Stimulated activated naive CD4-positive, alpha-beta T cell (primary cell): Measurements from ENCODE around the gene PIK3CB.
"Not testable (repeated sequence)": the region's sequence is repeated elsewhere in the genome, so short reads cannot be mapped to it uniquely, and the experiment has no call there.

Experiments
- DNase-seq, 6 experiments: peaks; one replicate each; lab custom pipeline; 2025; lab: John Stamatoyannopoulos, UW

PIK3CB gene

DNA sequence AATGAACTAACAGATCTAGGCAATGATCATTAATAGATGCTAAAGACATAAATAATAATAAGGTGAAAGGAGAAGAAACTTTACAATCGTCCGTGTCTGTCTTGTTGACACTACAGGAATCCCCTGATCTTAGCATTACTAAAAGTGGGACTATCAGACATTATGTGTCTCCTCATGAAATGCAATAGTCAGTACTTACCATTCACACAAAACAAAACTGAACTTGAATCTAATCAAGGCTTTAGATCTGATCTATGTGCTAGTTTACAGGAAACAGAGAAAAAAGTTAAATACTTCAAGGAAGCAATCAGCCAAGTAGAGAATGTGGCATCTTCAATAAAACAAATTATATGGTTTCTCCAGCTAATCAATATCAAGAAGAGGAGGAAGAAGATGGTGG is 73.7 kb downstream of the PIK3CB start:
- no peak for DNase-seq

GRCh38 chr3:138748190-138748589 is 86.5 kb downstream of the PIK3CB start:
- DNase-seq, result no peak

DNA sequence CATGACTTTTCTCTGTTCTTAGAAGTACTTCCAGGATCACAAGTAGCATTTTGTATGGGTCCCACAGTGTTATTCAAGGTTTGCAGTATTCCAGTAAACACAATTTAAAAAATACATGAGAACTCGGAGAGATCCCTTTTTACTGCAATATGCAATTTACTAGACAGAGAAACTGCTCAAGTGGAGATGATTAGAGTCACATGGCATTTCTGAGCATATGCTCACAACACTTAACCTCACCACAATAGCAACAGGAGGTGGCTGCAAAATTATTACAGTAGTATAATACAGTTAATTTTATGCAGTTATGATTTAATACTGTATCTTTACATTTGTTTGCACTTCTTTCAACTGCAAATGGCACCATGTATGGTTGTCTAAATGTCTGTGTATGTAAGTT is 87.5 kb downstream of the PIK3CB start:
- no peak for DNase-seq

DNA sequence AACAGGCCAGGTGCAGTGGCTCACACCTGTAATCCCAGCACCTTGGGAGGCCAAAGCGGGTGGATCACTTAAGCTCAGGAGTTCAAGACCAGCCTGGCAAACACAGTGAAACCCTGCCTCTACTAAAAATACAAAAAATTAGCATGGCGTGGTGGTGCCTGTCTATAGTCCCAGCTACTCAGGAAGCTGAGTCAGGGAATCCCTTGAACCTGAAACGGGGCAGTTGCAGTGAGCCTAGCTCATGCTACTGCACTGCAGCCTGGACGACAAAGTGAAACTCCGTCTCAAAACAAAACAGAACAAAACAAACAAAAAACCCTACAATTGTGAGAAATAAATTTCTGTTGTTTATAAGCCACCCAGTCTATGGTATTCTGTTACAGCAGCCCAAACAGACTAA is 94.7 kb downstream of the PIK3CB start:
- no peak for DNase-seq

DNA sequence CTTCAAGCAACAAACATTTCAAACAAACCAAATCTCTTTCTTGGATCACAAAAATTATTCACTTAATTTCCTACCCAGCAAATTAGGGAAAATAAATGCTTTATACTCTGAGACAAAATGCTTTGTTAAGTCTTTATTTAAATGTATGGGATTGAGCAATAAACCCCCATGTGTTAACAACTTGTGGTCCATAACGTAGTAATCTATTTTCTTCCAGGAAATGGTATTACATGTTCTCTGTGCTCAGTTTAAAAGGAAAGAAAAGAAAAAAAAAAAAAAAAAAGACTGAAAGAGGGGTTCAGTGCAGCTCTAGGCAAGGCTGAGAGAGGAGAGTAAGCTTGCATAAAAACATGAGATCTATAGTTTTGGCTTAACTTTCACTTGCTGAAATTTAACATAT is 102.3 kb downstream of the PIK3CB start:
- no peak for DNase-seq

GRCh38 chr3:138726946-138727730 is 107.6 kb downstream of the PIK3CB start:
- no peak for DNase-seq

DNA sequence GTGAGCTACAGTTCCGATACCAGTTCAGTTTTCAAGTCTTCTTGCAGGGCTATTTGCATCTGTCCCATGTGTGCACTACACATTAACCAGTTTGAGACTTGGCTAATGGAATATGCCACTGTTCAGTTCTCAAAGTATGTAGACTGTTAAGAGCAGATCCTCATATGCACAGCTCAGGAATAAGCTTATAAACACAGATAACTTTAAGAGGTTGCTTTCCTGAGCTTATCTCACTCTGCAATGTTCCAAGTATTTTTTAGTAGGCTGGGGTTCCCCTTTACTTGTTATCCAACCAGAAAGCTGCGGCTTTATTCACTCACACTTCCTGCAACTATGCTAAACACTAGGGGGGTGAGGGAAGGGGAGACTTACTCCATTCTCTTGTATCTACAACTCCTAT is 108.7 kb downstream of the PIK3CB start:
- DNase-seq, result not testable (repeated sequence)

- no peak for DNase-seq
Observed at GRCh38 chr3:138725116-138725515, 109.6 kb downstream of the PIK3CB start.

DNA sequence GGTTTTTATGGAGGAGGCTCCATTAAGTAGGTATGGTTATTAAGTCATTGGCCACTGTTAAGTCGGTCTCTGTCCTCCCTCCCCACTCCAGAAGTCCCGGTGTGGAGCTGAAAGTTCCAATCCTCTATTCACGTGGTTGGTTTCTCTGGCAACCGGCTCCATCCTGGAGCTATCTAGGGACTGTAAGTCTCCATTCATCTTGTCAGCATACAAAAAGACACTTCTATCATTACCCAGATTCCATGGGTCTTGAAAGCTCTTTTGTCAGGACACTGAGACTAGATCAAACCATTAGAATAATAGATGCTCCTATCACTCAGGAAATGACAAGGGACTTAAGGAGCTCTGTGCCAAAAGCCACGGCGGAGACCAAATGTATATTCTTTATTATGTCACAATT is 110.3 kb downstream of the PIK3CB start:
- no peak for DNase-seq

- DNase-seq, result no peak
Observed at GRCh38 chr3:138718849-138719248, 115.9 kb downstream of the PIK3CB start.

GRCh38 chr3:138717348-138717747 is 117.4 kb downstream of the PIK3CB start:
- DNase-seq, result no peak

- DNase-seq, result no peak
Observed at GRCh38 chr3:138712086-138712485, 122.6 kb downstream of the PIK3CB start.

DNA sequence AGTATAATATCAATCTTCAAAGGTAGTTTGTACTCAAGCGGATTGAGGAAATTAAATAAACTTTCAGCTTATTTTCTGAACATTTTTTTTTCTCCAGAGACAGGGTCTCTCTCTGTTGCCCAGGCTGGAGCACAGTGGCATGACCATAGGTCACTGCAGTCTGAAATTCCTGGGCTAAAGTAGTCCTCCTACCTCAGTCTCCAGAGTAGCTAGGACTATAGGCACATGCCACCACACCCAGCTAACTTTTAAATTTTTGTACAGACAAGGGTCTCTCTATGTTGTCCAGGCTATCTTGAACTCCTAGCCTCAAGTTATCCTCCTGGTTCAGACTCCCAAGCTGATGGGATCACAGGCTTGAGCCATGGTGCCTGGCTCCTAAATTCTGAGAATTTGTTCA is 129.1 kb downstream of the PIK3CB start:
- DNase-seq, result no peak

DNA sequence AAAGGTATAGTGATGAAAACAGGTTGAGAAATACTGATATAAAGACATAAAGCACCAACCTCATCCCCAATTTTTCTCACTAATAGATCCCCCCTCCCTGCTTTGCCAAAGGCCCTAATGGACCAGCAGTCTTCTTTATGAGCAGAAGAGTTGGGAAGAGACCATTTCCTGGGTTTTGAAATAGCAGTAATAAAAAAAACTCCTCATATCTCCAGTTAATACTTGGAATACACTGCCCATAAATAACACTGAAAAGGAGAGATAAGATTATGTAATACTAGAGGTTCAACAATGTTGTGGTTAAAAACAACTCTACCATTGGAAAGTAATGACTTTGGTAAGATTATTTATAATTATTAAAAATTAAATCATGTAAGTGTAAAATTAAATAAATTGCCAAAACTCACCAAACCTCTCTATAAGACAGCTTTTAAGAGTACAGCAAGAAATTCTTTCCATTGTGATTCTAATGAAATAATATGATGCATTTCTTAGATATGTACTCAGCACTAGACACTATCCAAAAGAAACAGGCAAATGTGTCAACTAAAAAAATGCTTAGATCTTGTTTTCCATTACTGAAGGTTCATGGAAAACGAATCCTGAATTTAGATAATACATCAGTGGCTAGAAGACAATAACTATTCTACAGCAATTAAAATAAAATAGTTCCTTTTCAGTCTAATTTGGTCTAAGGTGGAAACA is 137.9 kb downstream of the PIK3CB start:
- DNase-seq, result no peak

DNA sequence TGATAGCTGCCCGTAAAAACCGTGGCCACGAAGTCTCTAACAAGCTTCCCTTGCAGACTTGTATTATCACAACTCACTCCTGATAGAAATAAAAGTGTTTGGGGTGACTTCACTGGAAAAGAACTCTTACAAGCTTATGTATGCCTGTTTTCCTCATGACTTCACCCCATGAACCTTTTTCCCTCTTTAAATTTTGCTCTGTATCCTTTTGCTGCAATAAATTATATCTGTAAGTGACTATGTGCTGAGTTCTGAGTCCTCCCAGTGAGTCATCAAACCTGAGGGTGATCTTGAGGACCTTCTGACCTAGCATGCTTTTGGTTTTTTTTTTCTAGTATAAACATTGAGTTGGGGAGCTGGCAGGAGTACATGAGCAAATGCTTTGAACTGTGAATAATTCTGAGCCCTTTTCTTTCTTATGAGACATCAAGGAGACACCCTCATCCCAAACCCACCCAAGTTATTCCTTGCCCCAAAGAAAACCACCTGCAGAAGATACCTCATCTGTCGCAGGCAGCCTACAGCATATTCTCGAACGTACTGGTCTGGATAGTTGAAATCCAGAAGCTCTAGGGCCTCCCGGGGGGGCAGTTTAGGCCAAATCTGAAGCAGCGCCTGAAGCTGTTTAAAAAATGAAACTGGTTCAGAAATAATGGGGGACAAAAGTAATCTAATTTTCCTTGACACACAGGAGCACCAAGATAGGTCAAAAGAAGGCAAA is 140.3 kb downstream of the PIK3CB start:
- DNase-seq, result no peak

GRCh38 chr3:138692152-138692551 is 142.6 kb downstream of the PIK3CB start:
- DNase-seq, result no peak

DNA sequence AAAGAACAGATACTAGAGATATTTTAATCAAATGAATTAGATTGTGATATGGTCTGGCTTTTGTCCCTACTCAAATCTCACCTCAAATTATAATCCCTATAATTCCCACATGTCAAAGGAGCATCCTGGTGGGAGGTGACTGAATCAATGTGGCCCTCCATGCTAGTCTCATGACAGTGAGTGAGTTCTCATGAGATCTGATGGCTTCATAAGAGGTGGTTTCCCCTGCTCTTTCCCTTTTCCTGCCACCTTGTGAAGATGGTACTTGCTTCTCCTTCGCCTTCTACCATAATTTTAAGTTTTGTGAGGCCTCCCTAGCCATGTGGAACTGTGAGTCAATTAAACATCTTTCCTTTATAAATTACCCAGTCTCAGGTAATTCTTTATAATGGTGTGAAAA is 143.4 kb downstream of the PIK3CB start:
- DNase-seq, result no peak

GRCh38 chr3:138690036-138690435 is 144.7 kb downstream of the PIK3CB start:
- DNase-seq, result no peak

DNA sequence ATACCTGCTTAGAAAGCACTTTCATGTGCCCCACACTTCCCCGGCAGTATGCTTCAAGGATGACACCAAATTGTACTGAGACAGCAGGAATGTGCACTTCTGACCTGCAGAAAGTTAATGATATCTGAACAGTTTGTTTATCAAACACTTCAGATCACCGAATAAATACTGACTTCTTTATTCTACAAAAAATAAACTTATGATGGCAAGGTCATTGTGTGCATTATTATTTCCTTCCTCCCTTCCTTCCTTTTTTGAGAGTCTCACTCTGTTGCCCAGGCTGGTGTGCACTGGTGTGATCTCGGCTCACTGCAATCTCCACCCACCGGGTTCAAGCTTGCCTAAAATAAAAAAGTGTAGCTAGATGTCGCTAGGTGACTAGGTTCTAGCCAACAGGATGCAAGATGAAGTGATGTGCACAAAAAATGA is 145.8 kb downstream of the PIK3CB start:
- no peak for DNase-seq

DNA sequence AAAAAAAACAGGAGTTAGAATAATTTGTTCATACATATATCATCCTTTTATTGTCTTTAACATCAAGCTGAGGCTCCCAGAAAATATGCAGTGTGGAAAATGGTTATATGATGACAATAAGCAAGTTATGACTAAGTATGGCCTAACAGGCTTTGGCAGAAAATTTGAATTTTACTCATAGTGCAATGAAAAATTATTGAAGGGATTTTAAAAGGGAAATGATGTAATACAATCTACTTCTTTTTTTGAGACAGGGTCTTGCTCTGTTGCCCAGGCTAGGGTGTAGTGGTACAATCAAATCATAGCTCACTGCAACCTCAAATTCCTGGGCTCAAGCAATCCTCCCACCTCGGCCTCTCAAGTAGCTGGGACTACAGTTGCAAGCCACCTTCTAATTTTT is 147.5 kb downstream of the PIK3CB start:
- DNase-seq, result no peak

GRCh38 chr3:138686771-138687221 is 147.9 kb downstream of the PIK3CB start:
- DNase-seq, result no peak

GRCh38 chr3:138684396-138684795 is 150.3 kb downstream of the PIK3CB start:
- DNase-seq, result no peak

DNA sequence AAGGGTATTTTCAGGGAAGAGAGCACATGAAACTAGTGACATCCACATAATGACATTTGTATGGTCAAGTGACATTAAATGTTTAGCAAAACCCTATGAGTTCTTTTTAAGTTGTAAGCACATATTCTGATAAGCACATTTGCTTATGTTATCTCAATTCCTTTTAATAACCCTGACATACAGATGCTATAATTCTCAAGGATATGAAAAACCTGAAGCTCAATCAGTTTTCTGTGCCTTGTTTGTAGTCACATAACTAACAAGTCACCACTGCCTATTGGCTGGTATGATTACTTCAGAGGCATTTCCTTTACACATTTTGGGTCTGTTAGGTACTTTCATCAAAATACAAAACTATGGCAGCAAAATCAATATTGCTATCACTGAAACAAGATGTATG is 152.1 kb downstream of the PIK3CB start:
- DNase-seq, result no peak
